COR-L47 (cell line): ENCODE data around the gene SPEG.

Experiments used
- DNase-seq: peaks from one replicate; lab custom pipeline; 2025; lab: John Stamatoyannopoulos, UW

The SPEG gene

GRCh38 chr2:219514196-219514761 lies 79.6 kb downstream of the SPEG start, which contains the start of gene ASIC4:
Gene ASIC4, plus strand, starts transcription at chr2:219514482. Its CDS starts 243 bp downstream, at chr2:219514725.
- DNase-seq, result peak; percentile 16

- no peak for DNase-seq
Observed at GRCh38 chr2:219514836-219515235, 80.2 kb downstream of the SPEG start.

- DNase-seq, result no peak
Observed at GRCh38 chr2:219515874-219516629, 81.4 kb downstream of the SPEG start.

- no peak for DNase-seq
Observed at GRCh38 chr2:219516888-219517287, 82.2 kb downstream of the SPEG start.

GRCh38 chr2:219517954-219518778 lies 83.5 kb downstream of the SPEG start:
- no peak for DNase-seq

GRCh38 chr2:219519526-219519916 lies 84.9 kb downstream of the SPEG start:
- no peak for DNase-seq

GRCh38 chr2:219520079-219520478 lies 85.4 kb downstream of the SPEG start:
- DNase-seq, result no peak

GRCh38 chr2:219521066-219521880 lies 86.6 kb downstream of the SPEG start:
- peak; percentile 30 for DNase-seq

- DNase-seq, result no peak
Observed at GRCh38 chr2:219522111-219523030, 87.7 kb downstream of the SPEG start.

GRCh38 chr2:219523031-219523671 lies 88.5 kb downstream of the SPEG start:
- no peak for DNase-seq

GRCh38 chr2:219524817-219525216 lies 90.2 kb downstream of the SPEG start:
- DNase-seq, result no peak

- DNase-seq, result no peak
Observed at GRCh38 chr2:219525533-219526232, 91.0 kb downstream of the SPEG start.

- no peak for DNase-seq
Observed at GRCh38 chr2:219526320-219527075, 91.9 kb downstream of the SPEG start.

- DNase-seq, result no peak
Observed at GRCh38 chr2:219527076-219527394, 92.4 kb downstream of the SPEG start.

- DNase-seq, result no peak
Observed at GRCh38 chr2:219527472-219527871, 92.8 kb downstream of the SPEG start.

GRCh38 chr2:219530048-219530963 lies 95.7 kb downstream of the SPEG start:
- DNase-seq, result peak; percentile 80

GRCh38 chr2:219531639-219532377 lies 97.2 kb downstream of the SPEG start:
- DNase-seq, result no peak

- DNase-seq, result no peak
Observed at GRCh38 chr2:219532378-219532649, 97.7 kb downstream of the SPEG start.
